T-helper 1 cell (primary cell): ENCODE data around the gene STK32B.

Experiments used
- DNase-seq, 5 donors: peaks; one replicate each; pipeline ENCODE4 v3.0.0-alpha.2; 2012 to 2020

The STK32B gene

GRCh38 chr4:5478697-5479096 is 427.4 kb downstream of the STK32B start:
- no peak for DNase-seq

GRCh38 chr4:5479518-5480060 is 428.3 kb downstream of the STK32B start:
- DNase-seq = no peak

- no peak for DNase-seq
Observed at GRCh38 chr4:5488413-5488812, 437.1 kb downstream of the STK32B start.

DNA sequence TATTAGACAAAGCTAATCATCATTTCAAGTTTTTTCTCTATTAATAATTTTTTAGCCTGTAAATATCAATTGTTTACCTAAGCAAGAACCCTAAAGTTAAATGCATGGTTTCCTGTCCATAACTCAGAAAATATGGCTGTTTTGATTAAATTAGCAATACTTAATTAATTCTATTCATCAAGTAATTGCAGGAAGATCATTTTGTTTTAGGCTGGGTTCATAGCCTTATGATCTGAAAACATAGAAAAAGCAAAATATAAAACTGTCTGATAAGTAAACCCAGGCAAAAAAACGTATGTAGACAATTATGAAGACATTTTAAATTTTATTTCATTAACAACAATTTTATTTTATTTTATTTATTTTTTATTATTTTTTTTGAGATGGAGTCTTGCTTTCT is 438.0 kb downstream of the STK32B start:
- no peak for DNase-seq

GRCh38 chr4:5497489-5497888 is 446.2 kb downstream of the STK32B start:
- no peak for DNase-seq

DNA sequence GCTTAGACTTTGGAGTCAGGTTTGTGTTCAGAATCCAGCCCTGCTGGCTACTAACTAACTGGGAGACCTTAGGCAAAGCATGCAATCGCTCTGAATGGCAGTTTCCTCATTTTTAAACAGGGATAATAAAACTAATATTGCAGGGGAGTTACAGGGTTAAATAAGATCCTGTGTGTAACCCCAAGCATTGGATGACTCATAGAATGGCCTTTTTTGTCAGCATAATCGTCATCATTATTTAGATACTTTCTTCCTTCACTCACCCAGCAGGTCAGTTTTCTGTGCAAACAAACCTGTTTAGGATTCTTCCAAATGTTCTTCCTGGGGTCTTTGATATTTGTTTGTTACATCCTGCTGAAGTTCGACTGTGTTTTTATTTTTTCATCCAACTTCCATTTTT is 448.9 kb downstream of the STK32B start:
- DNase-seq = no peak

- DNase-seq = no peak
Observed at GRCh38 chr4:5503336-5503936, 452.2 kb downstream of the STK32B start.

- no peak for DNase-seq
Observed at GRCh38 chr4:5504486-5504885, 453.2 kb downstream of the STK32B start.

DNA sequence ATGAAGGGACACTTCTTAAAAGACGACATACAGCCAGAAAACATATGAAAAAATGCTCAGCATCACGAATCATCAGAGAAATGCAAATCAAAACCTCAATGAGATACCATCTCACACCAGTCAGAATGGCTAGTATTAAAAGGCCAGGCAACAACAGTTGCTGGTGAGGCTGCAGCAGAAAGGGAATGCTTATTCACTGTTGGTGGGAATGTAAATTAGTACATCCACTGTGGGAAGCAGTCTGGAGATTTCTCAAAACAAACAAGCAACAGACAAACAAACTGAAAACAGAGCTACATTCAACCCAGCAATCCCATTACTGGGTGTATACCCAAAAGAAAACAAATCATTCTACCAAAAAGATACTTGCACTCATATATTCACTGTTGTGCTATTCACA is 459.2 kb downstream of the STK32B start:
- DNase-seq = no peak

DNA sequence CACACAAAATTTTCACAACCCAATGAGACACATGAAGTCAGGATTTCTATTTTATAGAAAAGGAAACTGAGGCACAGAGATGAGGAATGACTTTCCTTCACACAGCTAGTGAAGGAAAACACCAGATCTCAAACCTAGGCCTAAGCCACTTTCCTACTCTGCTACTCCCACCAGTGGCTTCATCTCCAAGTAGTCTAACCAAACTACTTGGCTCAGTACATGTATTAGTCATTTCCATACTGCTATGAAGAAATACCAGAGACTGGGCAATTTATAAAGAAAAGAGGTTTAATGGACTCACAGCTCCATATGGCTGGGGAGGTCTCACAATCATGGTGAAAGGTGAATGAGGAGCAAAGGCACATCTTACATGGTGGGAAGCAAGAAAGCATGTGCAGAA is 460.5 kb downstream of the STK32B start:
- DNase-seq = no peak

- no peak for DNase-seq
Observed at GRCh38 chr4:5515646-5516045, 464.4 kb downstream of the STK32B start.

DNA sequence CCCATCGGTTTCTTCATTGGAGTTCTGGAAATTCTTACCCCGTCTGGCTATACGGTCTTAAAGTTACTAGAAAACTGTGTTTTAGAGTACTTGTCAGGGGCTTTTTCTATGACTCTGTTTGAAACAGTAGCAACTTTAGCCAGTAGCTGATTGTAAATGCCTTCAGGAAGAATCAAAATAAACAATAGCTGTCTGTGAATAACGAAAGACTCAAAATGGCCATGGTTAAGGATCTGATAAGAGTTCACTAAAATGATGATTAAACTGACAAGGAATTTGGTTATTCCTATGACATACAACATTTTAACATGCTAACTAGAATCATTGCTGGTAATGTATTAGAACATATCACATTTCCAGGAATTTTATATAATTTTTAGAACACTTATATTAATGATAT is 466.1 kb downstream of the STK32B start:
- DNase-seq = no peak

GRCh38 chr4:5524446-5525299 is 473.4 kb downstream of the STK32B start:
- no peak for DNase-seq

DNA sequence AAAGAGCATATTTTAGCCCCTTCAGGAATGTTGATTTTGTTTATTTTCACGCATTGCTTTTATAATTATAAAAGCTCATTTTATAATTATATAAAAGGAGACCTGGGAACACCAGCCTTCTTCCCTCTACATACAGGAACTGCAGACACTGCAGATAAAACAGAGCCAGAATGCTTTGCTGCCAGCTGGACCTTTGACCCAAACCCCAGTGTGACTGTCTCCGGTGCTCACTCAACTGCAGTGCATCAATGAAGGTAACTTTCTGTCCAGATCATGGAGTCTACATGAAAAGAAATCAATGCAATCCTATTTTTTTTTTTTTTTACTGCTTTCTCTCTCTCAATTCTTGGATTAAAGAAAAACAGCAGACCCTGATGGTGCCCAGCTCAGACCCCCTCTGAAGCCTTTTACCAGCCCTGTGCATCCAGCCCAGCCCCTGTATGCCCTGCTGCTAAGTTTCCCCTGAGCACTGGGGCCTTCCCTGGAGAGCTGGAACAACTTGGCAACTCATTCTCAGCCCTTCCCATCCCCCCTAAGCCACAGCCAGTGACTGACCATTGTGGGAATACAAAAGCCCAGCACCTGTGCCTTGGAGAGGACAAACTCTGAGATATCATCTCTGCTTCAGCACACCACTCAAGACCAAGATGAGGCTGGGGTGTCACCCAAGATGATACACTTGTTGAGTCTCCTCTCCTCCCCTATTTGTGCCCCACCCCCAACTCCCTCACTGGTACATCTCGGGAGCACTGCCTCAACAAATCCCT is 475.0 kb downstream of the STK32B start:
- DNase-seq = no peak

DNA sequence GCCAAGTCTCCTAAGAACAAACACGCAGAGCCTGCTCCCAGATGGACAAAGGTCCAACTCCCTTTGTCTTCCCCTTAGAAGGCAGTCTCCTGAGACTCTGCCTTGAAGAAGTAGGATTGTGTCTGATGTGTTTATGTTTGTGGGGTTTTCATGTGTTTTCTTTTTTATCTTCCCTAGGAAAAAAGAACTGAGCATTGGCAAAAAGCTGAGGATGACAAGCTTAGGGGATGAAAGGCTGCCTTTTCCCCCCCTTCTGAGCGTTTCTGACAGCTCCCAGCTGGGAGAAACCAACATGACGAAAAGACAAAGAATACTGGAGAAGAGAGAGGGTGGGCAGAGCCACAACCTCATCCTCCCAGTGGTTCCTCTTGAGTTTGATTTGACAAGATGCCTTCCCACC is 475.9 kb downstream of the STK32B start:
- DNase-seq = no peak

GRCh38 chr4:5528031-5528436 is 476.8 kb downstream of the STK32B start:
- DNase-seq = no peak

DNA sequence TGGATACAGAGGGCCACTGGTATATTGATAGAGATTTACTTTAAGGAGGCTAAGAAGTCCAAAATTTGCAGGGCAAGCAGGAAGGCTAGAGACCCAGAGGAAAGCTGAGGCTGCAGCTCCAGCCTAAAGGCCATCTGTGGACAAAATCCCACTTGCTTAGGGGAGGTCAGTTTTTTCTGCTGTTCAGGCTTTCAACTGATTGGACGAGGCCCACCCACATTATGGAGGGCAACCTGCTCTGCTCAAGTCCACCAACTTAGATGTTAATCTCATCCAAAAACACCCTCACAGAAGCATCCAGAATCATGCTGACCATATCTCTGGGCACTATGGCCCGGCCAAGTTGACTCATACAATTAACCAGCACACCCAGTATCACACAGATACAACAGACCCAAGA is 480.8 kb downstream of the STK32B start:
- DNase-seq = no peak

DNA sequence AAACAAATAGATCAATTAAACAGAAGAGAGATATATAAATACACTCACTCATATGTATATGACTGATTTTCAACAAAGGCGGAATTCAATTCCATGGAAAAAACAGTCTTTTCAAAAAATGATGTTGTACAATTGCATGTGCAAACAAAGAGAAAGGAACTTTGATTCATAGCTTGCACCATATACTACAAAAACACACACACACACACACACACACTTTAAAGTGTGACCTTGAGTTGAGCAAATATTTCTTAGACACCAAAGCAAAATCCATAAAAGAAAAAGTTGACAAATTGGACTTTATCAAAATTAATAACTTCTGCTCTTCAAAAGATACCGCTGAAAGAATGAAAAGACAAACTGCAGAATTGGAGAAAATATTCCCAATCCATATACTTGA is 488.3 kb downstream of the STK32B start:
- DNase-seq = no peak

GRCh38 chr4:5541169-5541568 is 489.9 kb downstream of the STK32B start:
- no peak for DNase-seq

DNA sequence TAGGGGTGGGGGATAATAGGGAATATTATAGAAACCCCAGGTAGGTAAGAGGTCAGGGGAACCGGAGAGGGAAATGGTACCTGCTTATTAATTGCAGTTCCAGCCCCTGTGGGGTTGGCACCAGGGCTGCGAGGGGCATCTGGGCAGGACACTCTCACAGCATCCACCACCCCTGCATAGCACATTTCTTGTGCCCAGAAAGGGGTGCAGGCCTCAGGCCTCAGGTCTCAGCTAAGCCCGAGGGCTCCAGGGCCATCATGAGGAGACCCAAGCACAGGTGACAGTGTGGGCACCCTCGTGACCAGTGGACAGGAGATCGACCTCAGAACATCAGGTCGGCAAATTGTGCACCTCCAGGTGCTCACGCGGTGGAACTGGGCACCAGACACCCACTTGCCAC is 492.4 kb downstream of the STK32B start:
- DNase-seq = no peak

DNA sequence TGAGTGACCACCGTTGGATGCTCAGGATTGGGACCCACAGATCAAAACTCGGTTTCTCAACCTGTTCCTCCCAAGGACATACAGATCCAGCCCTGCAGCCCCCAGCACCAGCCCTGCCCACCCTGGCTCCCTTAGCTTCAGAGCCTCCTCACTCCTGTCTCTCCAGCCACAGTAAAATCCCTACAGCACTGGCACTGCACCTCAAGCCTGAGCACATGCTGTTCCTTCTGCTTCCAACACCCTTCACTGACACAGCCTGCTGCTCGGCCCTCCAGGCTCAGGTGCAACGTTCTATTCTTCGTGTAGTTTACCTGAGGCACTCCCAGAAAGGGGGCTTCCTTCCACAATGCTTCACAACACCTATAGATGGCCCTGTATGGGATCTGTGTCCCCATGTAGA is 493.5 kb downstream of the STK32B start:
- no peak for DNase-seq

DNA sequence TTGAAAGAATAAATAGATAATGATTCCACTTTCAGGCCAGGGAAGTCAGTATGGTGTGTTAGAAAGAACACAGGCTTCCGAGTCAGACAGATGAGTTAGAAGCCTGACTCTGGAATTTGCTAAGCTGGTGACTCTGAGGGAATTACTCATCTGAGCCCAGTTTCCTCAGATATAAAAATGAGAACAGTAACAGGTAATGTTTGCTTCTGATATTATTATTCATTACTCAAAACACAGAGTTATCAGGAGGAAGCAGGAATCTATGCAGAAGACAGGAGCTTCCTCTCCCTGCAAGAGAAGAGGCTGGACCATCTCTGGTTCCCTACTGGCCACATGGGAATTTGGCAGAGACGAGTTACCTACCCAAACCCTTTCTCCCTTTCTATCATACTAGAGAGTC is 494.0 kb downstream of the STK32B start:
- DNase-seq = no peak

- DNase-seq = no peak
Observed at GRCh38 chr4:5547651-5548249, 496.5 kb downstream of the STK32B start.
